Pancreas (tissue), 10 donors: ENCODE data around the gene LZTS3. TPM values are rescaled to one million over a fixed set of nuclear protein-coding genes. Genes with fewer than 3 reads are reported as not detected.
A peak's percentile ranks its signal among the peaks of the same experiment; 100 is the strongest.
"Not testable (repeated sequence)": the region's sequence is repeated elsewhere in the genome, so short reads cannot be mapped to it uniquely, and the experiment has no call there.

ENCODE experiments used
- ATAC-seq, 4 donors: fragments of 200-7000 bp; cut with Tn5 transposase; one replicate each; pipeline versions ENCODE4 v1.8.0 to v1.9.1; 2020; ENCODE audit warnings: mild to moderate bottlenecking in 4 of 4, moderate library complexity in 4 of 4
- DNase-seq, 6 donors: peaks; one replicate each; pipeline ENCODE4 v3.0.0-alpha.2; 2020
- FAIRE-seq: peaks from 2 replicates; lab custom pipeline; 2012; peaks lifted over from hg19 to GRCh38; lab: Jason Lieb, UNC
- H3K27ac ChIP-seq, 4 donors: fragments of 200-600 bp; sonication (generic); 1 replicate in 3 of 4; 2 replicates in 1 of 4; pipeline versions ENCODE4 v1.5.0 to v1.8.0; 2020
- H3K27me3 ChIP-seq, 4 donors: fragments of 200-600 bp; one replicate each; pipeline ENCODE4 v1.8.0; 2021
- H3K36me3 ChIP-seq, 3 donors: fragments of 200-600 bp; sonication (generic) in 1 of 3; one replicate each; pipeline versions ENCODE4 v1.5.0 to v1.8.0; 2020 to 2021
- H3K4me1 ChIP-seq, 3 donors: fragments of 200-600 bp; one replicate each; pipeline ENCODE4 v1.8.0; 2021
- H3K4me3 ChIP-seq, 4 donors: fragments of 200-600 bp; sonication (generic) in 2 of 4; one replicate each; pipeline versions ENCODE4 v1.5.0 to v1.8.0; 2020 to 2021
- H3K9me3 ChIP-seq, 4 donors: fragments of 200-600 bp; one replicate each; pipeline ENCODE4 v1.8.0; 2021
- WGBS, 2 donors: extraction: QIAGEN DNeasy Blood & Tissue Kit; methylation state at CpG; one replicate each; pipeline ENCODE4 v1.1.7; 2013; 5-methylcytosine and 5-hydroxymethylcytosine counted together
- intact Hi-C, 3 donors: fragments of 100-400 bp; cut with DNase I; formaldehyde crosslinking; loops; one replicate each; pipeline versions ENCODE4 v1.11.1 to v1.14.2; 2022
- polyA plus RNA-seq, 2 donors: library from polyadenylated mRNA; stranded (reverse); fragments of 200-250 nt; gene quantifications; one replicate each; pipeline ENCODE4 v1.2.3, GENCODE V29; 2013
- total RNA-seq, 6 donors: library from RNA; stranded (reverse); fragmentation: NEBNext Ultra II Directional in 4 of 6; extraction: Animal tissue kit (Norgen Biotek cat#: 25700) in 4 of 6; gene quantifications; one replicate each; pipeline versions ENCODE4 v1.2.1 to v1.2.4, GENCODE V29; 2021 to 2023
- TF ChIP-seq, protein P1 (sequence below), 4 donors: fragments of 200-600 bp; sonication (generic) in 3 of 4; IDR thresholded peaks; one replicate each; pipeline versions ENCODE4 v1.5.0 to v1.8.0; 2021; ENCODE audit warnings: antibody characterized with exemption in 4 of 4
- donor health status: healthy with polysubstance abuse.
- donor health status: DM: no; HTN: no; CAD: no; lungs with moderate emphysema.
- donor health status: DM: no; HTN: no; CAD: no.
- donor health status: control.
- donor health status: control.
- donor health status: Bipolar disorder and iron deficiency.
- donor health status: DM: yes; HTN: yes; CAD: no.
- donor health status: DM: no; HTN: no; CAD: no.
- donor health status: DM: no; HTN: no; CAD: no.
- donor health status: DM: yes; HTN: yes; CAD: no.

The LZTS3 gene
- 10 to 100 TPM; 17.5 to 18.9 (median 18.3) TPM for total RNA-seq
- 10 to 100 TPM; 20.3 to 30.5 TPM for polyA plus RNA-seq

DNA sequence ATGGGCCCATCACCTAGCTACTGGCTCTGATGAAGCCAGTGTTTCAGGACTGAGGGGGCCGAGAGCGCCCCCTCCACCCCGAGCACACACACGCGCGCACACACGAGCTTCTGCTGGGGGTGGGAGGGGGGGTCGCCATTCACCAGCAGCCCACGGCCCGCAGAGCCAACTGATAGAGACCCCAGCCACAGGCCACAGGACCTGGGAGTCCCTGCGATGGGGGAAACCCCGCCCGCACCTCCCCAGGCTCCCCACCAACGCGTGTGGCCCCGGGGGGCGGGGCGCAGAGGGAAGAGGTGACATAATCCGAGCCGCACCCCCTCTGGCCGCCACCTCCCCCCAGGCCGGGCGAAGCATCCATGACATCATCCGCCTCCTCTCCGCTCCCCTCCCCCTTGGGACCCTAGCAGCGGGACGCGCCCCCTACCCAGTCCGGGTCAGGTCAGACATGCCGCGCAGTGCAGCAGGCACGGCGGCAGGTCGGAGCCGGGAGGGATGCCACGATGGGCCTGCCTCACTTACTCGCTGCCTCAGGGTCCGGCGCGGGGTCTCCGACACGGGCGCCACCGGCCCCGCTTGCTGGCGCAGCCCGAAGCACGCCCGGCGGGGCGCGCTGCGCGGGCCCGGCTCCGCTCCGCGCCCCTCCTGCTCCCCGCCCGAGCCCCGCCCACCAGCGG, at the start of gene LZTS3:
LZTS3 (minus strand) TSS at position 617 of the 677 bp plus-strand sequence. CDS start 6,386 bp downstream, outside the sequence.
- peak; percentile 39 to 53 (median 46) for ATAC-seq
- Histone ChIP-seq H3K9me3 (no peaks in the 10 kb centered on the region), H3K27ac (peak within 1 kb of the TSS; percentile 77 to 88 (median 85)), H3K27me3 (no peaks in the 10 kb centered on the region), H3K36me3 (no peaks in the 10 kb centered on the region), H3K4me3 (peak within 1 kb of the TSS; percentile 70 to 83 (median 74)), H3K4me1 (peaks cover 8 to 20% (median 16%) of the 10 kb centered on the region in 3 donors)
- 1% methylated on average over 51 to 62 of the region's 62 CpGs for WGBS, 2 donors
- peak; percentile 74 to 92 (median 81) for DNase-seq
- no peak for FAIRE-seq
- intact Hi-C loops = loop anchor here in 1 of 3 donors (10.0 kb wide), 1 partner anchor 58 kb away; no protein-coding TSS in a partner anchor
- TF ChIP-seq, protein P1, sequence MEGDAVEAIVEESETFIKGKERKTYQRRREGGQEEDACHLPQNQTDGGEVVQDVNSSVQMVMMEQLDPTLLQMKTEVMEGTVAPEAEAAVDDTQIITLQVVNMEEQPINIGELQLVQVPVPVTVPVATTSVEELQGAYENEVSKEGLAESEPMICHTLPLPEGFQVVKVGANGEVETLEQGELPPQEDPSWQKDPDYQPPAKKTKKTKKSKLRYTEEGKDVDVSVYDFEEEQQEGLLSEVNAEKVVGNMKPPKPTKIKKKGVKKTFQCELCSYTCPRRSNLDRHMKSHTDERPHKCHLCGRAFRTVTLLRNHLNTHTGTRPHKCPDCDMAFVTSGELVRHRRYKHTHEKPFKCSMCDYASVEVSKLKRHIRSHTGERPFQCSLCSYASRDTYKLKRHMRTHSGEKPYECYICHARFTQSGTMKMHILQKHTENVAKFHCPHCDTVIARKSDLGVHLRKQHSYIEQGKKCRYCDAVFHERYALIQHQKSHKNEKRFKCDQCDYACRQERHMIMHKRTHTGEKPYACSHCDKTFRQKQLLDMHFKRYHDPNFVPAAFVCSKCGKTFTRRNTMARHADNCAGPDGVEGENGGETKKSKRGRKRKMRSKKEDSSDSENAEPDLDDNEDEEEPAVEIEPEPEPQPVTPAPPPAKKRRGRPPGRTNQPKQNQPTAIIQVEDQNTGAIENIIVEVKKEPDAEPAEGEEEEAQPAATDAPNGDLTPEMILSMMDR (IDR thresholded peaks at IDR 0.05) = no peak

DNA sequence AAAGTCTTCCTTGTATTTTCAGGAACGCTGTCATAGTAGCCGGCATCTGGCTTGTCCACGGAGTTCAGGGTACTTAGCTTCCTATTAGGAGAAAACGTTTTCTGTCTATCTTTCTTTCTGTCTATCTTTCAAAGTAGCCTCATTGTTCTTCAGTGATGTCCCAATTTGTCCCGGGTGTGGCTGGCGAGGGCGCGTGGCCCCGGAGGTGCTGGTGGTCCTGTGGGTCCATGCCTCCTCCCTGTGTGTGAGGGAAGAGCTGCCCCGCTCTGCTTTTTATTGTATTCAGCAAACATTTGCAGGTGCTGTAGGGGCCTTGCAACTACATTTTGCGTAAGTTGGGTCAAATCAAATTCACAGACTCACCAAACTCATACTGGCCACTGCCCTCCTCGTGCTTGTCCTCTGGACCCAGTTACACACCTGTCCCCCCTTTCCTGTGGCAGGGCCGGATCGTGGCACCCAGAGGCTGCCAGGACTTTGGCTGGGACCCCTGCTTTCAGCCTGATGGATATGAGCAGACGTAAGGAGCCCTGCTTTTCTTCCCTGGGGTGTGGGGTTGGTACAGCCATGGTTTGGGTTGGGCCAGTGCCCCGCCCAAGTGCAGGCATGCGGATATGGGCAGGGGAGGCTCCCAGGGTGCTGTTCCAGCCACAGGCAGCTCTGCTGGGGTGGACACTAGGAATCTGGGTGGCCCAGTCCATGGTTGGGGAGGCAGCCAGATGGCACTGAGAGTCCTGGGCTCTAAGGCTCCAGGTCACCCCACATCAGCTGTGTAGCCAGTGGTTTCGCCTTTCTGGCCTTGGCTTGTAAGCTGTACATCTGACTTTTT, 48.3 kb upstream of the LZTS3 start:
- DNase-seq (no peak), FAIRE-seq (no peak), ATAC-seq (no peak)
- no peak overlapping the region for H3K4me3 ChIP-seq
- peaks cover 0 to 7% (median 0%) of the 10 kb centered on the region in 3 donors for H3K4me1 ChIP-seq
- H3K27me3 ChIP-seq = no peaks in the 10 kb centered on the region
- TF ChIP-seq, protein P1 (IDR thresholded peaks at IDR 0.05) = no peak
- peaks cover 0 to 23% (median 0%) of the 10 kb centered on the region in 3 donors for H3K36me3 ChIP-seq
- no peak overlapping the region for H3K27ac ChIP-seq
- H3K9me3 ChIP-seq = no peaks in the 10 kb centered on the region
- intact Hi-C loops = no loop called here
- 86 to 87% methylated on average over 18 of the region's 18 CpGs for WGBS, 2 donors

DNA sequence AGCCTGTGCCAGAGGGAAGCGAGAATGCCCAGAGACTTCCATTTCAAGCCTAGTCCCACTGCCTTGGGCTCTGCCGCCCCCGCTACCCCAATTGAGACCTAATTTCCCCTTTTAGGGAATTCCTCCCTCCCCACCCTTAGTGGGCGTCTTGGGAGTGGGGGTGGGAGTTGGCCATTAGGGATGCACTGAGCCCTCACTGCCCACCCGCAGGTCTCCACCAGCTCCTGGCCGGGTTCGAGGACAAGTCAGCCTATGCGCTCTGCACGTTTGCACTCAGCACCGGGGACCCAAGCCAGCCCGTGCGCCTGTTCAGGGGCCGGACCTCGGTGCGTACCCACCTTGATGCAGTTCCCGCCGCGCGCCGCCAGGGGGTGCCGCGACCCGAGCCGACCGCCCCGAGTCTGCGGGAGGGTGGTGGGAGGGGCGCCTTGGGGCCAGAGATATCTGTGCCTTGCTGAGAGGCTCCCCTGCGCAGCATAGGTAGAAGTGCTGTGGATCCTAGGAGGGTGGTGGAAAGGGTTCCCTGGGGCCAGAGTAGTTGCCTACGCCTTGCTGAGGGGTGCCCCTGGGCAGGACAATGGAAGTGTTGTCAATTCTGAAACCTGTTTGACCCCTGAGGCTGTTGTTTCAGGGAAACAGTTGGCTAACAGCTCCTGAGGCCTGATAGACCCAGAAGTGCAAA, 45.1 kb upstream of the LZTS3 start:
- H3K4me1 ChIP-seq = peaks cover 0 to 7% (median 0%) of the 10 kb centered on the region in 3 donors
- H3K27ac ChIP-seq = no peak overlapping the region
- H3K9me3 ChIP-seq = no peaks in the 10 kb centered on the region
- WGBS, 2 donors = 19% methylated on average over 30 of the region's 30 CpGs
- ATAC-seq (peak; percentile 81 to 97 (median 88)), FAIRE-seq (no peak), DNase-seq (peak; percentile 34 to 91 (median 68))
- peaks cover 0 to 19% (median 0%) of the 10 kb centered on the region in 3 donors for H3K36me3 ChIP-seq
- H3K4me3 ChIP-seq = no peak overlapping the region
- TF ChIP-seq, protein P1 (IDR thresholded peaks at IDR 0.05) = peak; percentile 89 to 92 (median 91)
- H3K27me3 ChIP-seq = no peaks in the 10 kb centered on the region
- intact Hi-C loops = no loop called here

DNA sequence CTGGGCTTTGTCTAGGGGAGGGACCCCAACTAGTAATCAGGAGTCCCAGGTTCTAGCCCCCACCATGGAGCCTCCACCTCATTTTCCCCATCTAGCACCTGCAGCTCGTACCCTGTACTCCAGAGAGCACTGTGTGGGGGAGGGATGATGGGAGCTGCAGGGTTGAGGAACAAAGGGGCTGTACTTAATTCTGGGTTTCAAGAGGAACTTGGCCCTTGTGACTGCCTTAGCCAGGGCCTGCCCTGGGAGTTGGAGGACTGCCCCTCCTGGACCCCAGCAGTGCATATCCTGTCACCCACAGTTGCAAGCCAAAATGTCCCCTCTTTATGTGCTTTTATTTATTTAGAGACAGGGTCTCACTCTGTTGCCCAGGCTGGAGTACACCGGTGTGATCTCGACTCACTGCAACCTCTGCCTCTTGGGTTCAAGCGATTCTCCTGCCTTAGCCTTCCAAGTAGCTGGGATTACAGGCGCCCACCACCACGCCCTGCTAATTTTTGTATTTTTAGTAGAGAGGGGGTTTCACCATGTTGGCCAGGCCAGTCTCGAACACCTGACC, 42.1 kb upstream of the LZTS3 start:
- H3K36me3 ChIP-seq, H3K9me3 ChIP-seq, DNase-seq, H3K4me3 ChIP-seq, ATAC-seq, H3K27ac ChIP-seq, intact Hi-C loops, H3K27me3 ChIP-seq, FAIRE-seq, H3K4me1 ChIP-seq: not testable (repeated sequence)
- WGBS, 2 donors = 84 to 91% methylated on average over 7 of the region's 7 CpGs
